Measurements from ENCODE around the gene PPP1R18. TPM values are rescaled to one million over a fixed set of nuclear protein-coding genes. Genes with fewer than 3 reads are reported as not detected.
"Not testable (repeated sequence)": the region's sequence is repeated elsewhere in the genome, so short reads cannot be mapped to it uniquely, and the experiment has no call there.

The PPP1R18 gene
- total RNA-seq, 1 experiment from 2014 or later: 33.6 TPM

GRCh38 chr6:30664994-30665767 lies 21.3 kb downstream of the PPP1R18 start (continued):
- TF ChIP-seq REST (IDR thresholded peaks at IDR 0.05; ENCODE audit: low read depth) (no peak), MAX (IDR thresholded peaks at IDR 0.05) (no peak), EZH2phosphoT487 (IDR thresholded peaks at IDR 0.05; ENCODE audit: borderline replicate concordance) (no peak), ZNF274 (IDR thresholded peaks at IDR 0.05; ENCODE audit: low read depth, low read length) (no peak), EZH2 (IDR thresholded peaks at IDR 0.05) (no peak), SP1 (IDR thresholded peaks at IDR 0.05; ENCODE audit: low read depth) (no peak)

- H3K4me1 ChIP-seq (ENCODE audit: control insufficient read depth in 1 of 2, insufficient read depth in 2 of 2, low read length in 2 of 2); H3K4me2 ChIP-seq (ENCODE audit: low read length); POLR2A ChIA-PET; H3K79me2 ChIP-seq (ENCODE audit: insufficient read depth, low read length); H2AFZ ChIP-seq (ENCODE audit: low read depth, low read length, poor library complexity, severe bottlenecking); DNase-seq (ENCODE audit: low read depth, low spot score); H3K9ac ChIP-seq (ENCODE audit: low read length); H3K9me3 ChIP-seq (ENCODE audit: control insufficient read depth in 1 of 2, insufficient read depth in 1 of 2, low read depth in 1 of 2, low read length in 2 of 2); H4K20me1 ChIP-seq (ENCODE audit: insufficient read depth); intact Hi-C loops (cut with micrococcal nuclease); ATAC-seq; H3K9me2 ChIP-seq (ENCODE audit: insufficient read depth); H3K27ac ChIP-seq (ENCODE audit: low read depth, low read length); H3K4me3 ChIP-seq (replicated peaks in 1 of 2; ENCODE audit: low read depth in 1 of 2, low read length in 2 of 2); CTCF ChIA-PET; RAD21 ChIA-PET (ENCODE audit: low non-redundant PET in 1 of 2, low total read pairs in 2 of 2, uncharacterized antibody in 2 of 2, unreplicated experiment in 2 of 2); H3K27me3 ChIP-seq (ENCODE audit: insufficient read depth, low read length); BruUV-seq (replicated peaks): not testable (repeated sequence)
- H3K36me3 ChIP-seq (ENCODE audit: control insufficient read depth in 1 of 2, insufficient read depth in 2 of 2, low read length in 2 of 2): peaks cover 38 to 68% of the 10 kb centered on the region in 2 experiments; a peak in 3 of 4 replicates
These were observed 28.5 kb downstream of the PPP1R18 start for GRCh38 chr6:30657922-30658321.

Data from HCT116 (cell line).